GM12864 (cell line): ENCODE measurements around the gene TGIF1.

ENCODE experiments used
- DNase-seq: peaks from one replicate; pipeline ENCODE4 v3.0.0-alpha.2; 2011; ENCODE audit warnings: low read depth
- H3K4me3 ChIP-seq: 2 replicates; pipeline ENCODE4 v1.5.1; 2011; ENCODE audit warnings: mild to moderate bottlenecking, low read depth, low read length, control low read depth
- TF ChIP-seq, protein P1 (sequence below): IDR thresholded peaks from 2 replicates; pipeline ENCODE4 v1.5.1; 2011; ENCODE audit warnings: low read depth, mild to moderate bottlenecking, moderate library complexity, low read length, control low read depth, inconsistent platforms; ENCODE audit errors: missing control alignments

TGIF1 gene

DNA sequence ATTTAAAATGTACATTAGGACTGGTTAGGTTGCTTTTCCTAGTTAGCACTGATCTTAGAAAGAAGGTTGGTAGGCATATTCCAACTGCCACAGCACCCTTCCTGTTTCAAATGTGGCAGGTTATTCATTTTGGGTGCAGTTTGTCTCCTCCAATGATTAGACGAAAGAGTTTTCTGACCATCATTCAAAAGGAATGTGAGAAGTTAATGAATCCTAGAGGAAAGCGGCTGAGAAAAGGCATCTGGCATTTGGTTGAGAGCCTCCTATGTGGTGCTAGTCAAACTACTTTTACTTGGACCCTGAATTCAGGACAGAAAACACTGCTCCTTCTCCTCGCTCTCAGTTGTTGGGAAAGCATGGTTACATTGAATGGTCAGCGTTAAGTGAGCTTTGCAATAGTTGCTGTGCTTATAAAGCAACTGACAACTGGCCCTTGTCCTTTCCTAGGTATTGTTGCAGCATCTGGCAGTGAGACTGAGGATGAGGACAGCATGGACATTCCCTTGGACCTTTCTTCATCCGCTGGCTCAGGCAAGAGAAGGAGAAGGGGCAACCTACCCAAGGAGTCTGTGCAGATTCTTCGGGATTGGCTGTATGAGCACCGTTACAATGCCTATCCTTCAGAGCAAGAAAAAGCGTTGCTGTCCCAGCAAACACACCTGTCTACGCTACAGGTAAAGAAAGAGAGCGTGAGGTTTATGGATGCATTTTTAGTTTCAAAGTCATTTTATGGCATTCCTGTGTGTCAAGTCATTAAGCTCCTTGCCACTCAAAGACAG is 6.1 kb downstream of the TGIF1 start:
- TF ChIP-seq, protein P1, sequence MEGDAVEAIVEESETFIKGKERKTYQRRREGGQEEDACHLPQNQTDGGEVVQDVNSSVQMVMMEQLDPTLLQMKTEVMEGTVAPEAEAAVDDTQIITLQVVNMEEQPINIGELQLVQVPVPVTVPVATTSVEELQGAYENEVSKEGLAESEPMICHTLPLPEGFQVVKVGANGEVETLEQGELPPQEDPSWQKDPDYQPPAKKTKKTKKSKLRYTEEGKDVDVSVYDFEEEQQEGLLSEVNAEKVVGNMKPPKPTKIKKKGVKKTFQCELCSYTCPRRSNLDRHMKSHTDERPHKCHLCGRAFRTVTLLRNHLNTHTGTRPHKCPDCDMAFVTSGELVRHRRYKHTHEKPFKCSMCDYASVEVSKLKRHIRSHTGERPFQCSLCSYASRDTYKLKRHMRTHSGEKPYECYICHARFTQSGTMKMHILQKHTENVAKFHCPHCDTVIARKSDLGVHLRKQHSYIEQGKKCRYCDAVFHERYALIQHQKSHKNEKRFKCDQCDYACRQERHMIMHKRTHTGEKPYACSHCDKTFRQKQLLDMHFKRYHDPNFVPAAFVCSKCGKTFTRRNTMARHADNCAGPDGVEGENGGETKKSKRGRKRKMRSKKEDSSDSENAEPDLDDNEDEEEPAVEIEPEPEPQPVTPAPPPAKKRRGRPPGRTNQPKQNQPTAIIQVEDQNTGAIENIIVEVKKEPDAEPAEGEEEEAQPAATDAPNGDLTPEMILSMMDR, result no peak
- H3K4me3 ChIP-seq, result no peak overlapping the region
- no peak for DNase-seq

- no peak overlapping the region for H3K4me3 ChIP-seq
- no peak for DNase-seq
These were observed 6.7 kb downstream of the TGIF1 start for GRCh38 chr18:3456686-3457069.

GRCh38 chr18:3457261-3457724 is 7.3 kb downstream of the TGIF1 start:
- H3K4me3 ChIP-seq, result no peak overlapping the region
- TF ChIP-seq, protein P1, result no peak
- DNase-seq, result no peak

More at GRCh38 chr18:3456686-3457069, 6.7 kb downstream of the TGIF1 start:
- TF ChIP-seq, protein P1, result no peak

GRCh38 chr18:3458378-3458777 is 8.4 kb downstream of the TGIF1 start:
- TF ChIP-seq, protein P1, result no peak
- no peak overlapping the region for H3K4me3 ChIP-seq
- no peak for DNase-seq

DNA sequence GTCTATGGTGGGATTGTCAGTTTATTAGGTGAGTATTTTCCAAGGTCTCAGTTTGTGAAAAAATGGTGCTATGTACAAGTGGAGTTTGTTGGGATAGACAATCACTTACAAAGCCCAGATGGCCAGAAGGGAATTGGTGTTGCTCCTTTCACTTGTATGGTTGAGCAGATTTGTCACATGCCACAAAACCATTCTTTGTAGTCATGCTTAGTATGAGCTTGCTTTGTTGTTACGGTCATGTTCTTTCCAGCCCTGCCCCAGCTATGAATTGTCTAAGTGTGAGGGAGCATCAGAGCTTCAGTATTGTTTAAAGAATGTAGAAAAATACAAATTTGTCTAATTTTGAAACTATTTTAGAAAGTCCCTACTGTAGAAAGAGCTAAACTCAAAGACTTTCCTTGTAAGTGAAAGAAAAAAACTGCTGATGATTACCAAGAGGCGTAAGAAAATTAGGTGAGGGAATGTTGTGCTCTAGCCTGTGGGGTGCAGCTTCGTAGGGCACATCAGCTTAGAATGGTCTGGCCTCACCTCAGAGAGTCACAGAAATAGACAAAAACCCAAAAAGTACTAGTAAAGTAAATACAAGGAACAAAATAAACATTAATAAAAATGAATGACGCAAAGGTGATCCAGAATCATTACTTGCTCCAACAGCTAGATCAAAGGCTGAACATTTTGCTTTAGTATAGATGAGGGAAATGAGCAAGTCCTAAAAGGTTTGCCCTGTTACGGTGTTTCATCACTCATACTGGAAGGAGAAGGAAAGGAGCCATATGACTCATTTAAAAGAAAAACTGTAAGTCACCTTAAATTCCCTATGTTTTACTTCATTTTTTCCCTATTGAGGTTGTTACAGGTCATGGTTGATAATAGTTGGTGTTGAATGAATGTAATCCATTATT is 9.2 kb downstream of the TGIF1 start:
- DNase-seq, result no peak
- TF ChIP-seq, protein P1, result no peak

DNA sequence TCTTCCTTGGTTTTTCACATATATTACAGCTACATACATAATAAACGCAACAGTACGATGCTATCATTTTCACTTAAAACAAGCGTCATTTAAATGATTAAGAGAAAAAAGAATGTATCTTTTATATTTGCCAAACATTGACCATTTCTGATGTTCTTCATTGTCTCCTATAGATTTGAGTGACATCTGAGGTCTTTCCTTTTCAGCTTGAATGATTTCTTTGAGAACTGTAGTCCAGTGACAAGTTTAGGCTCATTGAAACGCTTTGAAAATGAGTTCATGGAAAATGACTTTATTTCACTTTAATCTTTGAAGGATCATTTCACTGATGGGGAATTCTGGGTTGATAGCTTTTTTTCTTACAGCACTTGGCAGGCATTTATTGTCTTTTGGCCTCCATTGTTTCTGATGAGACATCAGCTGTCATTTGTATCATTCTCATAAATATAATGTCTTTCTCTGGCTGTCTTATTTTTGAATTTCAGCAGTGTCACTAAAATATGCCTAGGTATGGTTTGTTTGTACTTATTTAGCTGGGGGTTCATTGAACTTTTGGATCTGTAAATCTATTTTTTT is 10.9 kb downstream of the TGIF1 start:
- no peak for DNase-seq
- TF ChIP-seq, protein P1, result no peak

More for the DNA sequence above, 9.2 kb downstream of the TGIF1 start:
- no peak overlapping the region for H3K4me3 ChIP-seq

More for the DNA sequence above, 10.9 kb downstream of the TGIF1 start:
- no peak overlapping the region for H3K4me3 ChIP-seq
